ENCODE measurements around the gene SHC1.

SHC1 gene

GRCh38 chr1:154973344-154974101 is 3.0 kb upstream of the SHC1 start:
- DNase-seq = peak; percentile 94

DNA sequence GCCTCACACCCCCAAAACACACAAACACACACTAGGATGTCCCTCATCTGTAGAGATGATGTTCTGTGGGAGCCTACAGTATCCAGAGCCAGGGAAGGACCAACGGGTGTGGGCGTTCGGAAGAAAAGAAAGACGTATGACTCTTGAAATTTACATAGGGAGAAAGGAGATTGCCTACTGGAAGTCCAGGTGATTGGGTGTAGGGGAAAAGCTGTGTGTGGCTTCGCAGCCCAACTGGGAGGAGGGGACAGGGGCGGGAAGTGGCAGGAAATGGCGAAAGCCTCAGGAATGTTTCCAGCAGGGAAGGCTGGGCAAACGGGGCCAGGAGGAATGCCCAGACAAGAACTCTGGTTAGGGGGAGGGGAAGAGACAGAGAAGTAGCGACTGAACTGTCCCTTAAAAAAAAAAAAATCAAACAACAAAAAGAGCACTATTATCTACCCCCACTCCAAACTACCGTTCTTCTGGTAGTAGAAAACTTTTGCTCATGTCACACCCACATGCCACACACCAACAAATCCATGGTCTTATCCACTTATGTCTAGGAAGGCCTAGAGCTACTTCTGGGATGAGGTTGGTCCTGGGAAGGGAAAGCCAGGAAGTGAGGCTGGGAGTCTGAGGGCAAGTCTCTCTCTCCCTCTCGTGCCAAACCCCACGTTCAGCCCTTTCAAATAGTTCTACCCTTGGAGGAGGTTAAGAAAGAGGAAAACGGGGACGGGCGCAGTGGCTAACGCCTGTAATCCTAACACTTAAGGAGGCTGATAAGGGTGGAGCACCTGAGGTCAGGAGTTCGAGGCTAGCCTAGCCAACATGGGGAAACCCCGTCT is 2.2 kb upstream of the SHC1 start:
- DNase-seq = no peak

DNA sequence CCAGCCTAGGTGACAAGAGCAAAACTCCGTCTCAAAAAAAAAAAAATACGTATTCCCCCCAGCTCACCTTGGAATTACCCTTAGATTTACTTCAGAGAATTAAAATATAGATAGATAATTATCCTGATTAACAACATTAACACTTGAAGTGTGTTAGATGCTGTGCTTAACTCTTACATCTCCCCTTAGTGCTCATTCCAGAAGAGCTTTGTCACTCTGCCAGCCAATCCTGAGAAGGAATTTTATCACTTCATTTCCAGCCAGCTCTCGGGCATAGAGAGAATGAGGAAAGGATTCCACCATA is 1.6 kb upstream of the SHC1 start:
- DNase-seq = no peak

DNA sequence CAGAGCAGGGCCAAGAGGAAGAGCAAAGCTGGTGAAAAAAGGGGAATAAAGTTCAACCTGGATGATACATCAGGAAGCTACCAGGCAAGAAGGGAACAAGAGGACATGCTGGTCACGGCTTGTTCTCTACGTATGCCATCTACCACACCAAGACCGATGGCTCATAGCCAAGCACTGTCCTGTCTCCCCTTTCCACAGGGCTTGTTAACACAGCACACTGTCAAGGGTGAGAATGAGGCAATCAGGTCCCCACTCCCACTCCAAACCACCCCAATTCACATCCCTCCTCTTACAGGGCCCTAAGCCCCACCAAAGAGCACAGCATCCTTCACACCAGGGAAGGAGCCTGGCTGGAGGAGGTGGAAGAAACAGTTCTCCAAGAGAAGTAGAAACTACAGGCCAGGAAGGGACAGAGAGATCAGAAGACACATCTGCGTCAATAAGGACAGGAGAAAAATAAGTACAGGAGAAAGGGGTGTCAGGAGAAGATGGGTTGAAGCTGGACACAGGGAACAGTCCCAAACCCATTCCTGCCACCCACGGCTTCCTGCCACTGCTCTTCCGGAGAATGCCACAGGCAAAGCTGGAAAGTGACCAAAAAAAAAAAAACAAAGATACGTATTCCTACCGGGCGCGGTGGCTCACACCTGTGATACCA is 923 bp upstream of the SHC1 start:
- DNase-seq = no peak

- DNase-seq = no peak
Observed at GRCh38 chr1:154969860-154970452, 591 bp downstream of the SHC1 start.

- DNase-seq = no peak
Observed at GRCh38 chr1:154969246-154969645, 1.3 kb downstream of the SHC1 start.

GRCh38 chr1:154968731-154969130 is 1.8 kb downstream of the SHC1 start:
- no peak for DNase-seq

DNA sequence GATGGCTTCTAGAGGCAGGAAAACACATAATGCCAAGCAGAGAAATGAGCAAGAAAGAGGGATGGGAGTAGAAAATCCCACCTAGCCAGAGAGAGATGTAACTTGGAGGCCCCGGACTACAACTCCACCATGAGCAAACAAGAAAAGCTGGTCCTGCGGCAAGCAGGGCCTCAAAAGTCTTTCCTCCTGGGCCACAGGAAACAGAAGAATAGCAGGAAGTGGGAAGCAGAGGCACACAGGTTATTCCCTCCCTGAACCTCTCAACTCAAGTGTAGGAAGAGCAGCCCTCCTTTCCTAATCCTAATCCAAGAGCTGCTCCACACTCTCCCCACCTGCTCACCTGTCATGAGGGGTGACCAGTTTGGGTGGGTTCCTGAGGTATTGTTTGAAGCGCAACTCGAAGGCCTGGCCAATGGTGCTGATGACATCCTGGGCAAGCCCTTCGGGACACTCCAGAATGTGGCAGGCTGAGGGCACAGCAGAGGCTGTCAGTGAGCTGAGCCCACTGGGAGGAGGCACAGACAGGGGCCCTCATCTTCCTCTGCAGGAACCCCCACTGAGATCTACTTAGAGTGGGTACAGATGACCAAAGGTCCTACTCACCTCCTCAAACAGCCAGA is 3.1 kb downstream of the SHC1 start:
- DNase-seq = no peak

- DNase-seq = no peak
Observed at GRCh38 chr1:154966111-154966510, 4.4 kb downstream of the SHC1 start.

DNA sequence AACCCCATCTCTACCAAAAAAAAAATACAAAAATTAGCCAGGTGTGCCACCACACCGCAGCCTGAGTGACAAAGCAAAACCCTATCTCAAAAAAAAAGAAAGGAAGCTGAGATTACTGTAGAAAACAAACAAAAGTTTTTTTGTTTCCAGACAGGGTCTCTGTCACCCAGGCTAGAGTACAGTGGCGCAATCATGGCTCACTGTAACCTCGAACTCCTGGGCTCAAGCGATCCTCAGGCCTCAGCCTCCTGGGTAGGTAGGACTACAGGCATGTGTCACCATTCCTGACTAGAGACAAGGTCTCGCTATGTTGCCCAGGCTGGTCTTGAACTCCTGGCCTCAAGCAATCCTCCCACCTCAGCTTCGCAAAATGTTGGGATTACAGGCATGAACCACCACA is 6.2 kb downstream of the SHC1 start:
- DNase-seq = no peak

GRCh38 chr1:154963643-154964042 is 6.9 kb downstream of the SHC1 start:
- DNase-seq = no peak

- no peak for DNase-seq
Observed at GRCh38 chr1:154962795-154963330, 7.7 kb downstream of the SHC1 start.

GRCh38 chr1:154962156-154962749 is 8.3 kb downstream of the SHC1 start:
- DNase-seq = no peak

GRCh38 chr1:154961207-154962155 is 9.1 kb downstream of the SHC1 start, which contains the start of gene PYGO2:
PYGO2 (minus strand) TSS chr1:154961782; CDS start chr1:154961576, 206 bp downstream.
- DNase-seq = peak; percentile 81

DNA sequence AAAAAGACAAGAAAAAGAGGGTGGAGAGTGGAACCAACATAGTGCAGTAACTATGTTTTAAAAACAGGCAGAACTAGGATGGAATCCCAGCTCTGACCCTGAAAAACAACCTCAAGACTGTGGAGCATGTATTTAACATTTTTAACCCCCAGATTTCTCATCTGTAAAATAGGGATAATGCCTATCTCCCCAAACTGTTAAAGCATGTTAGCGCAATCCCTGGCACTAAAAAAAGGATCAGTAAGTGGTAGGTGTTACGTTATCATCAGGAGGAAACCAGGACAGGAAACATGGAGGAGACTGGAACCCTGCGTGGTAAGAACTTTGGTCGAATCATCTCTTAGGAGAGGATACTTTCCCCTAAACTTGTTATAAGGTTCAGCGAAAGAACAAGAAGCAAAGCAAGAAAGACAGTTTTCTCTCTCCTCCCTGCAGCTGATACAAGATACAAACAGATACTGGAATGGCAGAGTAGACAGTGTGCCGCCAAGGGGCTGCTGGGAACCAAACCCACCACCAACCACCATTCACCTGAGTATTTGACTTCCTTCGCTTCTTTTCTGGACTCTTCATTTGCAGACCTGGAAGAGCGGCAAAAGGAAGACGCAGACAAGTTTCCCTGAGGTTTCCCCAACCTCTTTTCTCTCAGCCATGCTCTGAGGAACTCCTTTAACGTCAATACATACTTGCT is 10.0 kb downstream of the SHC1 start:
- DNase-seq = no peak

DNA sequence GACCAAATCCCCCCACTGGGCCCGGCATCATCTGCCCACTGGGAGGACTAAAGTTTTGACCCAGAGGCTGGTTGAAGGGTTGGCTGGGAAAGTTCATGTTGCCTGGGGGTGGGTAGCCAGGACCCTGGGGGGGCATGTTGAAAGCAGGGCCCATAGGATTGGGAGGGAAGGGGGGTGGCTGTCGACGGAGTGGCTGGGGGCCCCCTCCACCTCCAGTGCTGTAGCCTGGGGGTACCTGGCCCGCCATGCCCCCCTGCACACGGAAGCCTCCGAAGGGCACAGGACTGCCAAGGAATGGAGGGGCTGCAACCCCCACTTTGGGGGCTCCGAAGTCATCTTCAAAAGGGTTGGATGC is 11.1 kb downstream of the SHC1 start:
- DNase-seq = no peak

DNA sequence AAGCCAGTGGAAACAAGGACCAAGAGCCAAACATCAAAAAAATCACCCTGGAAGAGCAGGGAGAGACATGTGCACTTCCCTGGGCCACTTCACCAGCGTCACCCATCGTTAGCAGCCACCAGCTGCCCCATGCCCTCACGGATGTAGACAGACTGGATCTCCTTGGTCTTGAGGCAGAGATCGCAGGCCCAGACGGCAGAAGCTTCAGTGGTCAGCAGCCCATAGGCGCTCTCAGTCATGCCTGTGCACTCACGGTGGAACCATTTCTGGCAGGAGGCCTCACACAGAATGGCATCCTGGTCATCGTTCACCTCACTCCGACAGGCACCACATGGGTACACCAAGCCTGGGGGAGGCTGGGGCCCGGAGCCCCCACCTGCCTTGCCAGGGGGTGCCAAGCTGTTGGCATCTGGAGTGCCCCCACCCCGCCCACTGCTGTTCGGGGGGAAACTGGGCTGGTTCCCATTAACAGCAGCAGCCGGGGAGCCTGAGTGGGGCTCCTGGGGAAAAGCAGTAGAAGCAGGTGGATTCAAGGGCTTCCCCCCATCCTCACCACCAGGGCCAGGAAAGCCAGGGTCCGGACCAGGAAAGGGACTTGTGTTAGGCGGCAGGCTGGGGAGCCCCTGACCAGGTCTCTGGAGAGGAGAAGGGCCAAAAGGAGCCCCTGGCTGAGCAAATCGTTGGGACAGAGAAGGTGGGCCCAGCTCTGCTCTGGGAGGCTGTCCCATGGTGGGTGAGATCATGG is 11.7 kb downstream of the SHC1 start:
- DNase-seq = no peak

- DNase-seq = no peak
Observed at GRCh38 chr1:154958036-154958435, 12.5 kb downstream of the SHC1 start.

- no peak for DNase-seq
Observed at GRCh38 chr1:154957091-154957657, 13.4 kb downstream of the SHC1 start.

Data from stimulated activated CD4-positive, alpha-beta T cell treated with anti-CD3 and anti-CD28 coated beads, Interleukin-4, amount 100 ng/mL, for 24 hours (primary cell).